Stimulated activated naive CD4-positive, alpha-beta T cell (primary cell): ENCODE data around the gene TBC1D24.
A peak's percentile ranks its signal among the peaks of the same experiment; 100 is the strongest.

Experiments used
- DNase-seq, 6 experiments: peaks; one replicate each; lab custom pipeline; 2025; lab: John Stamatoyannopoulos, UW

The TBC1D24 gene

GRCh38 chr16:2450535-2450934 lies 24.4 kb upstream of the TBC1D24 start:
- no peak for DNase-seq

DNA sequence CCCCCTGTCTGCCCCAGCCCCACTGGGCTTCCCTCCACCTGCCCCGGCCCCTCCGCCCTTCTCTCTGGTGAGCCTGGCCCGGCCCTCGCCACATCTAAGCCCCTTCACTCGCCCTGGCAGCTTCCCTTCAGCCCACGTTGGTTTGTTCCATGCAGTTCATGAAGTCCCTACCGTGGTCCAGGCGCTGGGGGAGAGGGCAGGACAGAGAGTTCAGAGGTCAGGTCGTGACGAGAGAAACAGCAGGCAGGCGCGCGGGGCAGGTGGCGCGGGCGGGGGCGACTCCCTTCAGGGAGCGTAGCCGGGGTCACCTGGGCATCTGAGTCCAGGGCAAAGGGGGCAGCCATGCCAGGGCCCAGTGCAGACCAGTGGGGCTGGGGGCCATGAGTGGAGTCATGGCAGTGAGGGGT lies 23.9 kb upstream of the TBC1D24 start:
- no peak for DNase-seq

DNA sequence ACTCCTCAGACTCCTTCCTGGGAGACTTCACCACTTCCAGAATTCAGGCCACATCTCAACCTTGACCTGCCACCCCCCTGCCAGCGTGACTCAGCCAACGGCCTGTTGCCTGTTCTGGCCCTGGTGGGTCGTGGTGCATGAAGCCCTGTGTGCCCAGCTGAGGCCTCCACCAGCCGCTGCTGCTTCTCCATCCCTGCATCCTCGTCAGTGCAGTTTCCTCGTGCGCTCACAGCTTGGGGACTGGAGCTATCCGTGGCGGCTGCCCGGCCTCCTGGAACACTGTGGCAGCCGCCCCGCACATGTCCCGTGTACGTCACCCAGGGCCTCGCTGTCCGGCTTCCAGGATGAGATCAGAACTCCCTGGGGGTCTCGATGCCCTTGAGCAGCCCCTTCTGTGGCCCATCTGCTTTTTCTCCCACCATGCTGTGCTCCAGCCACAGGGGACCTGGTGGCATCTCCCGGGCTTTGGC lies 23.0 kb upstream of the TBC1D24 start:
- no peak for DNase-seq

DNA sequence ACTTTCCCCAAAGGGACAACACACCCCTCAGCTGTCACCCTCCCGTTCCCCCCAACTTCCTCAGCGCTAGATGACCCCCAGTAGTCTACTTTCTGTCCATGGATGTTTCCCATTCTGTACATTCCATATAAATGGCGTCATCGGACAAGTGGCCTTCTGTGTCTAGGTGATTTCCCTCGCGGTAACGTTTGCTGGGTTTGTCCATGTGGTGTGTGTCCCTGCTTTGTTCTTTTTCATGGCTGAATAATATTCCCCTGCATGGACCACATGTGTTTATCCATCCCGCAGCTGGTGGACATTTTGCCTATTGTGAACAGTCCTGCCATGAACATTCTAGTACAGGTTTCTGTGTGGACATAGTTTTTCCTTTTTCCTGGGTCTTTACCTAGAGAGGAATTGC lies 22.3 kb upstream of the TBC1D24 start:
- no peak for DNase-seq

- no peak for DNase-seq
These were observed 19.7 kb upstream of the TBC1D24 start for GRCh38 chr16:2455081-2455845.

GRCh38 chr16:2456551-2457153 lies 18.3 kb upstream of the TBC1D24 start:
- DNase-seq, result no peak

- no peak for DNase-seq
These were observed 17.7 kb upstream of the TBC1D24 start for GRCh38 chr16:2457267-2457666.

DNA sequence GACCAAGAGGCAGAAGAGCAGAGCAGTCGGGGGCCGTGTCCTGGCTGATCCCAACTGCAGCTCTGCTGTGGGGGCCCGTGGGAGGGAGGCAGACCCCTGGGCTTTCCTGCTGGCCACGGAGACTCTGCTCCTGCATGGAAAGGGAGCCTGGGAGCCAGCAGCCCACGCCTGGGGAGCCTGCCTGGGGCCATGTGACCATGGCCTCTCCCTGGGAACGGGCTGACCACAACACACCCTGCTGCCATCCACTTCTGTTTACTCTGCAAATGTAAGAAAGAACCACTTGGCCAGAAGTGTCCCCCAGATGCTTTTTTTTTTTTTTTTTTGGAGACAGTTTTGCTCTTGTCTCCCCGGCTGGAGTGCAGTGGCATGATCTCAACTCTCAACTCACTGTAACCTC lies 17.0 kb upstream of the TBC1D24 start:
- no peak for DNase-seq

- DNase-seq, result no peak
These were observed 15.9 kb upstream of the TBC1D24 start for GRCh38 chr16:2458887-2459646.

- DNase-seq, result peak; percentile 90 to 97 (median 94)
These were observed 15.1 kb upstream of the TBC1D24 start, which contains the start of gene TEDC2 for GRCh38 chr16:2459647-2460390. TEDC2 (plus strand) TSS chr16:2460109; CDS start chr16:2460145, 36 bp downstream.

GRCh38 chr16:2460391-2460713 lies 14.6 kb upstream of the TBC1D24 start:
- DNase-seq, result no peak

DNA sequence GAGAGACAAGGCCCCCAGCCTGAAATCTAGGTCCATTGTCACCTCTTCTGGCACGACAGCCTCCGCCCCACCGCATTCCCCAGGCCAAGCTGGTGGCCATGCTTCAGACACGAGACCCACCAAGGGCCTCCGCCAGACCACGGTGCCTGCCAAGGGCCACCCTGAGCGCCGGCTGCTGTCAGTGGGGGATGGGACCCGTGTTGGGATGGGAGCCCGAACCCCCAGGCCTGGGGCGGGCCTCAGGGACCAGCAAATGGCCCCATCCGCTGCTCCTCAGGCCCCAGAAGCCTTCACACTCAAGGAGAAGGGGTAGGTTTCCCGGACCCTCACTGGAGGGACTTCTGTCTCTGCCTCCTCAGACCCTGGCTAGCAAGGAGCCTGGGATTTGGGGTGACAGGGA lies 14.0 kb upstream of the TBC1D24 start:
- DNase-seq, result no peak

- no peak for DNase-seq
These were observed 12.7 kb upstream of the TBC1D24 start for GRCh38 chr16:2462031-2462866.

- no peak for DNase-seq
These were observed 10.6 kb upstream of the TBC1D24 start for GRCh38 chr16:2464333-2464732.

DNA sequence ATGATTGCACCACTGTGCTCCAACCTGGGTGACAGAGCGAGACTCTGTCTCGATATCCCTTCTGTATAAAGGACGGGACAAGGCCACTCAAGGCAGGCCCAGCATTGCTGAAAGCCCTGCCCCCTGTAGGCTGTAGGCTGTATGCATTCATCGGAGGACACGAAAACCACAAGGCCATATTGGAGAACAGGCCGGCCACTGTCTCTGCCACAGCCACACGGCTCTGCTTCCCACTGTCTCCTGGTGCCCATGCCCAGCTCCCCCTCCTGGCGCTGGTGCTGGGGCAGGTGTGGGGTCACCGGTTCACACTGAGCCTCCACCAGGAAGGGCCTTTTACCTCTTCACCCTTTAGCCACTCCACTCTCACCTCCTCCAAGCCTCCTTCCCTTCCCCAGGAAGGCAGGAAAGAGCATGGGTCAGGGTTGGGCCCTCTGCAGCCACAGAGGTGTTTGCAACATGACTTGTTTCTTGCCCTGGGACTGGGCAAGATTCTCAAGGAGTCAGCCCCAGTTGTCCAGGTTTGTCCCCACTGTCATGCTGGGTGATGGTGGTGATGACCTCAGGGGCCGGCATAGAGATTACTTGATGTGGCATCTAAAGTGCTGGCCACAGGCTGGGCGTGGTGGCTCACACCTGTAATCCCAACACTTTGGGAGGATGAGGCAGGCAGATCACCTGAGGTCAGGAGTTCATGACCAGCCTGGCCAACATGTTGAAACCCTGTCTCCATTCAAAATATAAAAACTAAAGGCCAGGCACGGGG lies 9.1 kb upstream of the TBC1D24 start:
- no peak for DNase-seq

DNA sequence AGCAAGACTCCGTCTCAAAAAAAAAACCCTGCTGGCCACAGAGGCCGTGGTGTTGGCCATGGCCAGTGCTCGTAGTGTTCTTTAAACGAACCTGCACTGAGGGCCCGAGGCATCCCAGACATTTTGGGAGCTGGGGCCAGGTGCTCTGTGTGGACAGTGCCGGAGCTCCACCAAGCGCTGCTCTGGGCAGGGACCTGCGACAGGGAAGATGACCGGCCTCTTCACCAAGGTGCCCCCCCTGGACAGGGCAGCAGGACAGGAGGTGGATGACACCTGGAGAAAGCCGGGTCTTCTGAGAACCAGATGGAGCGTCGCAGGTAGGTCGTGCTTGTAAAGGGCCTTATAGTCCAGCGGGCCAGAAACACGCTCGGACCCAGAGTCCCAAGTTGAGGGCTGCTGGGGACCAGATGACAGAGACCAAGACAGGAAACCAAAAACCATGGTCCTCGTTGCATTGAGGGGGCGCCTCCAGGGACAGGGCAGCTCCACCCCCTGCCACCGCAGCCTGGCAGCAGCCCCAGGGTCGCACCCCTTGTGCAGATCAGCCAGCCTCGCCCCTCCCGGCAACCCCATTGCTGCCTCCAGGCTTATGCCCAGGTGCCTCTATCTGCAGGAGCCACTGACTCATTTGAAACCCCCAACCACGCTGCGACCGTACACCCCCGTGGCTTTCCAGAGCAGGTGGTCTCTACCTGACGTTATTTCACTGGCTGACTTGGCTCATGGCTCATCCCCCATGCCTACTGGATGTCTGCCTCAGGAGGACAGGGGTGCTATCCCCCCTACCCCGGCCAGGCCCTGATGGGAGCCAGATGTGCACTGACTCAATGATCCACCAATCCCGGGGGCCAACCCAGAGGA lies 8.0 kb upstream of the TBC1D24 start:
- no peak for DNase-seq

GRCh38 chr16:2467528-2468232 lies 7.2 kb upstream of the TBC1D24 start:
- DNase-seq, result no peak

GRCh38 chr16:2468233-2468724 lies 6.6 kb upstream of the TBC1D24 start:
- peak in 1 of 6 experiments; percentile 13 for DNase-seq
